Left hindlimb (tissue), 1 donor: Measurements from ENCODE around the gene SLC25A21.
"Not testable (repeated sequence)": the region's sequence is repeated elsewhere in the genome, so short reads cannot be mapped to it uniquely, and the experiment has no call there.

Source experiments
- DNase-seq: peaks from one replicate; pipeline ENCODE4 v3.0.0-alpha.2; 2018

Gene SLC25A21

GRCh38 chr14:37036669-37037341 is 135.6 kb downstream of the SLC25A21 start:
- no peak for DNase-seq

DNA sequence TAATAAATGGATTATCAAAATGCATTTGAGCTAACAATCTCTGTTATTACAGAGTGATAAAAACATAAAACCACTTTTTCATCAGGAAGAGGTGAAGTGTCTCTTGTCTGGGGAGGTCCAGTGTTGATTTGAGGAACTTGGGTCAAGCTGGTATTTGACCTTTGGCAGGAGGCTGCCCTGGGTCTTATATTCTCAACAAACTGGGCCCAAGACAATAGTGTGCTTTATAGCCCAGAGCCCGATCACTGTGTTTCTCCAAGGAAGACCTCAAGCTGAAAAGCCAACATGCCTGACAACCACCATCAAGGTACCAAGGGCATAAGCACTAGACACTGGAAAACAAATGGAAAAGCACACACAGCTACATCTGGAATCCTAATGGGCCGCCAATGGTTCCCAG is 137.0 kb downstream of the SLC25A21 start:
- no peak for DNase-seq

- peak; percentile 31 for DNase-seq
Observed at GRCh38 chr14:37034410-37035285, 137.8 kb downstream of the SLC25A21 start.

- DNase-seq, result no peak
Observed at GRCh38 chr14:37032863-37033262, 139.5 kb downstream of the SLC25A21 start.

DNA sequence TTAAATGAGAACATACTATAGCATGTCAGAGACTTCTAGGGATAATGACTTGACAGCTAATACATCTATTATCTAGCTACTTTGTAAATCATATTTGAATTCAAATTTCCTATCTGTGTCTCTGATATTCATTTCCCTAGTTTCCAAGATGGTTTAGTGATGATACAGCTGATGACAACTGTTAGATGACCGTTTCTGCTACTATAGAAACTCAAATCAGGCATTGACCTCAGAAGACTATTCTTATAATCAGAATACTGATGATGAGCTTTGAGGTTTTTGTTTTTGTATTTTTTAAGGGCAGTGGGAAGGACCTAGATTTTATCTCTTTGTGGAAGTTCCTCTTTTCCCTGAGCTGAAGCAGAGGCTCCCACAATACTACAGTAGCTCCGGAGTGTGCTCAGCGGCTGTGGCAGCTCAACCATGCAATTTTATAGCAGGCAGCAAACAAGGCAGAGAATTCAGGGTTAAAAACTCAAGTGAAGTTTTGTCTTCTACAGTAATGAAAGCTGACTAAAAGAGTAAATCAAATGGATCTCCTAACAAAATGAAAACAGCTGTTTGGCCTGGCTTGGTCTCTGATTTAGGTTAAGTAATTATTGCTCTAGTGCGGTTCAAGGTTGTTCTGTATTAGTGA is 145.1 kb downstream of the SLC25A21 start:
- no peak for DNase-seq

GRCh38 chr14:37023875-37024565 is 148.4 kb downstream of the SLC25A21 start:
- DNase-seq, result no peak

- DNase-seq, result no peak
Observed at GRCh38 chr14:37021390-37021789, 151.0 kb downstream of the SLC25A21 start.

DNA sequence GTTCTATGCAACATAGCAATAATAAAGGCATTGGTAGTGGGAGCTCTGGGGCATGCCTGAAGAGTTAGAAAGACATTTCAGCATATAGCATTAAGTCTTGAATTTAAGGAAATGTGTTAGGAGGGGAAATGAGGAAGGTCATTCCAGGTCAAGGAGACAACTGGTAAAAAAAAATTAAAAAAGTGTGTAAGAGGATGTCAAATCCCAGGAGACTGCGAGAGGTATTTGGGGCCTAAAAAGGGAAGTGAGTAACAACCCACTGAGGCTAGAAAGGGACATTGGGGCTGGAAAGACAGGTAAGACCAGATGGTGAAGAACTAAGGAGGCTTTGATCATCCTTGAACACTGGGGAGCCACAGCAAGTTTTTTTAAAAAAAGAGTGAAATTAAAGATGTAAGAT is 152.9 kb downstream of the SLC25A21 start:
- no peak for DNase-seq

GRCh38 chr14:37018571-37019240 is 153.7 kb downstream of the SLC25A21 start:
- no peak for DNase-seq

- no peak for DNase-seq
Observed at GRCh38 chr14:37013078-37013477, 159.3 kb downstream of the SLC25A21 start.

GRCh38 chr14:36998686-36999085 is 173.7 kb downstream of the SLC25A21 start:
- no peak for DNase-seq

GRCh38 chr14:36997843-36998242 is 174.6 kb downstream of the SLC25A21 start:
- no peak for DNase-seq

DNA sequence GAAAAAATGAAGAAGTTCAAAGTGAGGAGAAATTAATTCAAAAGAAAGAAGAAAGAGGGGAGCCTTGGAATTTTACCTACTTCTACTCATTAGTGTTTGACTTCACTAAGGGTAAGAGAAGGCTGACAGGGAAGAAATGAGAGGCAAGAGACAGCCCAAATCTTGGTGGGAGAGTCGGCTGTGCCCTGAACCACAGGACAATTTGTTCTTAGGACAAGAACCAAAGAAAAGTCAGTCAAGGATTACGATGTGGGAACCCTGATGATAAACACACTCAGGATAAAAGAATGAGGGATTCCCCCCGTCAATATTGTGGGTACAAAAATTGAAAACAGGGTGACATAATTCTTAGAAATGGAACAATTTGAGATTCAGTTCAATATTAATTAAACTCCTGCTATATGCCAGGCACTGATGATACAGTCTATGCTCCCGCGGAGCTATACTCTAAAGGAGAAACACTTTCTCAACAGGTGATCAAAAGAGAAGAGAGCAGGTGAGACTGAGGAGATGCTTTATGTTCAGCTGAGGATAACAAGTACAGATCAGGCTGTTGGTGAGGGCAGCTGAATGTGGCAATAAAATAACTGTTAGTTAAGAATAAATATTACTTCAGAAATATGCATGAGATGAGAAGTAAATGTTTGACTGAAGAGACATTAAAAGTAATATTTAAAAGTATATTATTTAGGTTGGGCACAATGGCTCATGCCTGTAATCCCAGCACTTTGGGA is 175.4 kb downstream of the SLC25A21 start:
- DNase-seq, result no peak

DNA sequence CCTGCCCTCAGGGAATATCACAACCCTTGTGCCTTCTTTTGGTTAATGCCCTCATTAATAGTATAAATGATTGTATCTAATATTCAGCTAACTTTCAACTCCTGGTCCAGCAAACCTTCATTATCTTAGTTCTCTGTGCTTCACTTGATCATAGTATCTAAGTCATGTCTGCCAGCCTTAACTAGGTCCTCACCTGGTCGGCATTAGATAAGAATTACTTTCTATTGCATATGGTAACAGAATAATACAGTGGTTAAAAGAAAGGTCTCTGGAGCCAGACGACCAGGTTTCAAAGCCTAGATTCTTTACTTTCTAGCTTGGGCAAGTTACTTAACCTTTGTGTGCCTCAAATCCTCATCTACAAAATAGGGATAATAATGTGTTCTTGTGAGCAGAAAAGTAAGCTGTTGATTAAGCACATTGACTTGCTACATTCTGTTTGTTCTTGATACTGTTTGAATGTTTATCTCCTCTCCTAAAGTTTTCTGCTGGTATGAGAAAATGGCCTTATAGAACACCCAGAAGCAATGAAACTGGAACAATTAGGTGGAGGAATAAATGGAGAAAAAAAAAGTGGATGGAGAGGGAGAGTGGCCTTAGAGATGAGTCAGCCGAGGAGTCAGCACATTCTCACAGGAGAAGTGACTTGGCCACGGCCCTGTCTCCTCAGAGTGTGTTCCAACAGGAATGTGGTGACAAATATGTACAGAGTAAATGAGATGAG is 176.1 kb downstream of the SLC25A21 start:
- no peak for DNase-seq

- no peak for DNase-seq
Observed at GRCh38 chr14:36989806-36990205, 182.6 kb downstream of the SLC25A21 start.

DNA sequence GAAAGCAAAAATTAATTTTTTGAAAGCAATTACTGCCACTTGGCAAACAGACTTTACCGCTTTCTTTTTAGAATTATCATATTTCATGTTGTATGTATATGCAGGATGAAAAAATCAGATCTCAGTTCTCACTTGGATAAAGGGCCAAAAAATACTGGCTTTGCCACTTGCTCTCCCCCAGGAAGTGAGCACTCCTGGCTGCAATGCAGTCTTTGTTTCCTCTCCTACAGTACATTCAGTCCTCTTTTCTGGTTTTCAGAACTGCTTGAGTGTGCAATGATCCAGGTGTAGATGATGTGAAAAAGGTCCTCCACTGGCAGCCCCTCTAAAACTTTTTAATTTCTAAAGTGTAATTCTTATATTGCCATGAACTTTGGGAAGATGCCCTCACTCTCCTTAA is 183.4 kb downstream of the SLC25A21 start:
- no peak for DNase-seq

DNA sequence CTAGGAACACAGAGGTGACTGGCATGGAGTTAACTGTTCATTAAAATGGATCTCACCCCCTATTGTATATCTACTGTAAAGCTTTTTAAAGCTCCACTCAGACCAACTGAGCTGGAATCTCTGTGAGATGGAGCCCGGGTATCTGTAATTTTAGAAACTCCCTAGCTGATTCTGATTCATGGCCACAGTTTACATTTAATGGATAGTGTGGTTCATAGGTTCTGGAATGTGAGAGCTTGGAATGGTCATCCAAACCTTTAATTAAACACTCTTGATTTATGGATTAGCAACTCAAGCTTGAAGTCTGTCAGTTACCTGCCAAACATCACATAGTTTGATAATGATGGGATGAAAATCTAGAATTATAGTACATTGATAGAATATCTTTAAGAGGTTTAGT is 183.8 kb downstream of the SLC25A21 start:
- DNase-seq, result no peak

GRCh38 chr14:36986407-36986806 is 186.0 kb downstream of the SLC25A21 start:
- DNase-seq, result no peak

DNA sequence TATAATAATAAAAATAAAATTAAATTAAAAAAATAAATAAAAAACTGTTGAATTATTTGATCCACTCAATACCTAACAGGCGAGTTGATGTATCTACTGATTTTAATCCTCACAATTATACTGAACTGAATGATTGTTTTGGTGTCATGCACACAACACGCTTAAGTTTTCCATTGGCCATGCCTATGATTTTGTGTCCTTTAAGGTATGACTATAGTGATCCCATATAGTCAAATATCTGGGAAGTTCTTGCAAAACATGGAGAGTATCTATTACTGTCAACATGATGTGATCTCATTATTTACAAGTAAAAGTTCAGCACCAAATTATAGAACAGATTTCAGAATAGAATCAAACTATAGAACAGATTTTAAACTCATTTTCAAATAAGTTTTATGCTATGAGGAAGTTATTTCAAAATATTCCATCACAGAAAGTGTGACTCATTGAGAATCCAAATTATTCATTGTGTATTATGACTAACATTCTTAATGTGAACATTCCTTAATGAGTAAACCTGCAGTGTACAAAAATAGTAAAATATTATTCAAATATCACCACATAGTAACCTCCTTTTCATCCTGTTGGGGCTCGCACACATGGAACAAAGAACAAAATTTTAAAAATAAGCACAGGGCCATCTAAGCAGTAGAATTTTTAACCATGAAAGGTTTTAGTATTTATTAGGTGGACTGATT is 190.4 kb downstream of the SLC25A21 start:
- DNase-seq, result no peak

GRCh38 chr14:36980413-36980812 is 192.0 kb downstream of the SLC25A21 start:
- not testable (repeated sequence) for DNase-seq

DNA sequence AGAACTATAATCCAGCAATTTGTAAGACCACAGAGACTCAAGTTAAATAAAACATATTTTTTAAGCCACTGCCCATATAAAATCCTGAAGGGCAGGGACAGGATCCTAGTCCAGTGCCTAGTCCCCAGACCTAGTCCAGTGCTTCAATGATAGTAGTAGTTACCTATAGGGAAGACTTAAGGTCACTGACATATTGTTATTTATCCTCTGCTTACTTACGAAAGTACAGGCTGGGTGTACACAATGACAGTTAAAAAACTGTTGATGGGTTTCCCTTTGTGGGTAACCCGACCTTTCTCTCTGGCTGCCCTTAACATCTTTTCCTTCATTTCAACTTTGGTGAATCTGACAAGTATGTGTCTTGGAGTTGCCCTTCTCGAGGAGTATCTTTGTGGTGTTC is 192.5 kb downstream of the SLC25A21 start:
- DNase-seq, result no peak
